SJCRH30 (cell line): ENCODE results near the gene RBM20. TPM values are rescaled to one million over a fixed set of nuclear protein-coding genes. Genes with fewer than 3 reads are reported as not detected.
"Not testable (repeated sequence)": the region's sequence is repeated elsewhere in the genome, so short reads cannot be mapped to it uniquely, and the experiment has no call there.

Experiments used
- DNase-seq, 2 experiments: peaks; one replicate each; pipeline ENCODE4 v3.0.0-alpha.2; 2015 to 2020
- H3K27ac ChIP-seq: fragments of 250-450 bp; sonication (Bioruptor Pico); 2 replicates; pipeline ENCODE4 v1.5.1; 2020; ENCODE audit warnings: mild to moderate bottlenecking, moderate library complexity
- H3K27me3 ChIP-seq: fragments of 250-450 bp; sonication (Bioruptor Pico); 2 replicates; pipeline ENCODE4 v1.5.1; 2020; ENCODE audit warnings: mild to moderate bottlenecking, moderate library complexity
- H3K36me3 ChIP-seq: fragments of 250-450 bp; sonication (Bioruptor Pico); 2 replicates; pipeline ENCODE4 v1.5.1; 2020; ENCODE audit warnings: mild to moderate bottlenecking, moderate library complexity
- H3K4me1 ChIP-seq: fragments of 250-450 bp; sonication (Bioruptor Pico); 2 replicates; pipeline ENCODE4 v1.5.1; 2020; ENCODE audit warnings: mild to moderate bottlenecking, moderate library complexity
- H3K4me3 ChIP-seq: fragments of 250-450 bp; sonication (Bioruptor Pico); 2 replicates; pipeline ENCODE4 v1.5.1; 2020; ENCODE audit warnings: mild to moderate bottlenecking, moderate library complexity
- H3K9me3 ChIP-seq: fragments of 250-450 bp; sonication (Bioruptor Pico); replicated peaks from 2 replicates; pipeline ENCODE4 v1.5.1; 2020; ENCODE audit warnings: mild to moderate bottlenecking, moderate library complexity
- total RNA-seq: library from RNA; depleted of rRNA; stranded (reverse); fragments of >200 nt; shearing (Covaris generic); gene quantifications from 2 replicates; pipeline ENCODE4 v1.2.3, GENCODE V29; 2014

RBM20 gene
- total RNA-seq, 1 experiment from 2014 or later = 12.4 TPM

- no peak overlapping the region for H3K27ac ChIP-seq
- no peak overlapping the region for H3K4me3 ChIP-seq
- H3K4me1 ChIP-seq = peaks cover 10% of the 10 kb centered on the region; the same call in 1 of the 2 replicates
- peak in 1 of 2 experiments; percentile 47 for DNase-seq
- H3K36me3 ChIP-seq = no peaks in the 10 kb centered on the region
- H3K9me3 ChIP-seq = 0 out of 2 replicates have a peak, but pooled peaks cover 2% of the 10 kb centered on the region
- no peaks in the 10 kb centered on the region for H3K27me3 ChIP-seq
Measured at GRCh38 chr10:110694263-110694662, 50.1 kb downstream of the RBM20 start.

GRCh38 chr10:110694820-110695538 is 50.8 kb downstream of the RBM20 start:
- Histone ChIP-seq H3K36me3 (no peaks in the 10 kb centered on the region), H3K4me3 (no peak overlapping the region), H3K27me3 (no peaks in the 10 kb centered on the region), H3K4me1 (peaks cover 10% of the 10 kb centered on the region; the same call in 1 of the 2 replicates), H3K9me3 (0 out of 2 replicates have a peak, but pooled peaks cover 2% of the 10 kb centered on the region), H3K27ac (no peak overlapping the region)
- no peak for DNase-seq

DNA sequence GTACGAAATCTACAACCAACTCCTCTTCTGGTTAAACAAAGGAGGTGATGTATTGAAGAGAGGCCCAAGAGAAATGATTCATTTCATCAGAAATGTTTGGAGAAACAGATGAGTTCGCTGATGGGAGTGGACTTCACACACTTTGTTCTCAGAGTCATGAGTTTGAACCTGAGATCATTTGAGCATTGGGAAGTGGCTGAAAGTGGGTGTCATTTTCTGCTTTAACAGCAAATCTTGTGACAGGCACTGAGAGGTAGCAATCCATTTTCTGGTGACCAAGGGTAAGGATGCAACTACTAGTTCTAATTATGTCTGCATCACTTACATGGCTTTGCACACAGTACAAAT is 51.4 kb downstream of the RBM20 start:
- Histone ChIP-seq H3K4me3 (no peak overlapping the region), H3K4me1 (peaks cover 13% of the 10 kb centered on the region; the same call in 1 of the 2 replicates), H3K27me3 (no peaks in the 10 kb centered on the region), H3K36me3 (no peaks in the 10 kb centered on the region), H3K27ac (no peak overlapping the region), H3K9me3 (0 out of 2 replicates have a peak, but pooled peaks cover 2% of the 10 kb centered on the region)
- DNase-seq = no peak

DNA sequence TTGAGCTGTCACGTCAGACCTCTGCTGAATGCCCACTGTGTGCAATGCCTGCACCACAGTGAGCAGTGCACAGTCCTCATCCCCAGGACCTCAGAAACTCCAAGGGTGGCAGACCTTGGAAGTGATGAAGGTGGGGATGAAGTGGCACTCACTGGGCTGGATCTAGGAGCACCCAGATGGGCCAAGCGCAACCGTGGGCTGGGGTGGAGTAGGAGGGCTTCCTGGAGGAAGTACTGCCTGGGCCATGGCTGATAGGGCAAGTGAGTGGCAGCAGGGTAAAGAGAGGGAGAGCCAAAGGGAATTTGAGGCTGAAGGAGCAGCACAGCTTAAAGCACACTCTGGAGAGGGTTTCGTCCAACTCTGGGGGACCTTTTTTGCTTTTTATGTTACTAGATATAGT is 52.3 kb downstream of the RBM20 start:
- Histone ChIP-seq H3K4me3 (no peak overlapping the region), H3K27me3 (no peaks in the 10 kb centered on the region), H3K9me3 (no peaks in the 10 kb centered on the region), H3K4me1 (peaks cover 18% of the 10 kb centered on the region), H3K27ac (no peak overlapping the region), H3K36me3 (no peaks in the 10 kb centered on the region)
- DNase-seq = no peak

DNA sequence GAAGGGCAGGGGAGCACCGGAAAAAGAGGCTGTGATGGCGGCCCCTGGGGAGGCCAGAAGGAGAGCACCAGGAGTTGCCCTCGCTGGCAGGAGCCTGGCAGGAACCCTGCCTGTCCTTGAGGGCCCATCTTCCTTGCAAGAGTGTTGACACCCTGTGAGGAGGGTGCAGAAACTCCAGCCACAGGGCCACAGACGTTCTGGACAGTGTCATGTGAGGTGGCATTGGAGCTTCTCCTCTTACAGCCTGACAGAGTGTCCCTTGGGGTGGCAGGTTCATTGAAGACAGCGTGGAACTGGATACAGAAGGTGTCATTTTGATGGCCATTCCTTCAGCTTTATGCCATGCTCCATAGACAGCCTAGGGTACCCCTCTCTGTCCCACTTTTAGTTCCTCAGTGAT is 54.2 kb downstream of the RBM20 start:
- Histone ChIP-seq H3K4me1 (peaks cover 29% of the 10 kb centered on the region), H3K36me3 (no peaks in the 10 kb centered on the region), H3K27ac (no peak overlapping the region), H3K4me3 (no peak overlapping the region), H3K9me3 (no peaks in the 10 kb centered on the region), H3K27me3 (no peaks in the 10 kb centered on the region)
- no peak for DNase-seq

DNA sequence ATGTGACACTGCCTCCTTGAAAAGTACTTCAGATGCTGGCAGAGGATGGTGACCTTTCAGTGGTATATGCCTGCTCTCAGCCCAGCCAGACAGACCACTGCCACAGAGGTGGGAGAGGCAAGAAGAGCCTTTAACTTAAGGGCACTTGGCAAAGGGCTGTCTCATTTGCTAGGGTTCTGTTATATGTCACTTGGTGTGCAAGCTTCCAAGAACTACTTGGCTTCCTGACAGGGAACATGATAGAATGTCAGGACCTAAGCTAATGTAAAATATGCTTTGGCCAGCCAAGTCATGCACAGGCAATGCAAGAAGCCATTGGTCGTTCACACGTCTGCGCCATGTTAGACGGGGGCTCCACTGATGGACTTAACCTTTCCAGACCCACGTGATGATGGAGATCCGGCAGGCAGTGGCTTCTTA is 54.7 kb downstream of the RBM20 start:
- Histone ChIP-seq H3K36me3 (no peaks in the 10 kb centered on the region), H3K4me3 (no peak overlapping the region), H3K27me3 (no peaks in the 10 kb centered on the region), H3K9me3 (no peaks in the 10 kb centered on the region; the same call in 1 of the 2 replicates), H3K4me1 (peaks cover 29% of the 10 kb centered on the region), H3K27ac (no peak overlapping the region)
- no peak for DNase-seq

- DNase-seq = no peak
- Histone ChIP-seq H3K4me1 (peaks cover 26% of the 10 kb centered on the region), H3K9me3 (no peaks in the 10 kb centered on the region; the same call in 1 of the 2 replicates), H3K4me3 (no peak overlapping the region), H3K27me3 (no peaks in the 10 kb centered on the region), H3K27ac (no peak overlapping the region), H3K36me3 (peaks cover 5% of the 10 kb centered on the region; the same call in 1 of the 2 replicates)
Measured at GRCh38 chr10:110699859-110700468, 55.8 kb downstream of the RBM20 start.

DNA sequence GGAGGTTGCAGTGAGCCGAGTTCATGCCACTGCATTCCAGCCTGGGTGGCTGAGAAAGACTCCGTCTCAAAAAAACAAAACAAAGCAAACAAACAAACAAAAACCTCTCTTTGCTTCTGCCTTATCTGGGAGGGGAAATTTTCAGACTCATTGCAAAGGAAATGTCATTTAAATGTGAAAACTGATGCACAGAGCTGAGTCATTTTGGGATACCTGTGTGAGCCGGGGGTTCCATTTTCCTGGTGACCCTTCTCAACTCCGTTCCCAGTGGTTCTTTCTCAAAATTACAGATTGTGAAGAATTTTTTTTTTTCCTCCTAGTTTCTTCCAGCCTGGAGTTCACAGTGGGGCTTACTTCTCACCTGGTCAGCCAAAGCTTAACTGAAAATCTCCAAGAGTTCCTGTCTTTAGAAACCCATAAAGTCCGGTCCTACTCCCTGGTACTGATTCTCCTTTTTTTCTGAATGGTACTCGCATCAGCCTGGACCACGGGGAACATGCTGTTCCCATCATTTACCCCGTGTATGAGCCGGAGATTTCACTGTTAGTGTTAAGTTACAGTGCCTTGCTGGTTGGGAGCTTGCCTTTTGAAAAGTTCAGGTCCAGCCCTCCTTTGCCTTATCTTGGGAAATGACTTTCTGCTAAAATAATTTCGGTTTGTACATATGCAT is 56.9 kb downstream of the RBM20 start:
- H3K9me3 ChIP-seq = no peaks in the 10 kb centered on the region; the same call in 1 of the 2 replicates
- no peak overlapping the region for H3K4me3 ChIP-seq
- H3K27ac ChIP-seq = peak overlapping the region; percentile 2; the same call in 1 of the 2 replicates
- no peak for DNase-seq
- peaks cover 34% of the 10 kb centered on the region for H3K4me1 ChIP-seq
- H3K36me3 ChIP-seq = peaks cover 5% of the 10 kb centered on the region; the same call in 1 of the 2 replicates
- no peaks in the 10 kb centered on the region for H3K27me3 ChIP-seq

DNA sequence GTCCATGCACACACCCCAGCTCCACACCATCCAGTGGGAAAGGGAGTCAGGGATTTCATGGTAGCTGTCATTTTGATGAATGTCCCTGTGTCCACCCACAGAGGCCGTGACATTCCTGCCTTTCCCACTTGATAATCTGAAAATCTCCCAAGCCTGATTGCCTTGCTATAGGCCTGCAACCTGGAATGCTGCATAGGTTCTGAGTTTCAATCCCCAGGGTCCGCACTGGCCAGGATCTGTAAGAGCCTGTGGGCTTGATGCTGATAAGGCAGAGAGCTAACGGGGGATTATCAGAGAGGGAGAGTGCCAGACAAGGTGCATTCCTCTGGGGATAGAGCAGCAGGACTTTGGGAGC is 57.5 kb downstream of the RBM20 start:
- no peaks in the 10 kb centered on the region; the same call in 1 of the 2 replicates for H3K9me3 ChIP-seq
- peaks cover 5% of the 10 kb centered on the region; the same call in 1 of the 2 replicates for H3K36me3 ChIP-seq
- peak; percentile 51 to 60 for DNase-seq
- peak overlapping the region; percentile 2; the same call in 1 of the 2 replicates for H3K27ac ChIP-seq
- H3K4me3 ChIP-seq = no peak overlapping the region
- no peaks in the 10 kb centered on the region for H3K27me3 ChIP-seq
- peaks cover 37% of the 10 kb centered on the region for H3K4me1 ChIP-seq

- no peak for DNase-seq
- peaks cover 56% of the 10 kb centered on the region for H3K4me1 ChIP-seq
- no peak overlapping the region for H3K27ac ChIP-seq
- no peaks in the 10 kb centered on the region for H3K27me3 ChIP-seq
- peaks cover 5% of the 10 kb centered on the region; the same call in 1 of the 2 replicates for H3K36me3 ChIP-seq
- no peak overlapping the region for H3K4me3 ChIP-seq
- no peaks in the 10 kb centered on the region; the same call in 1 of the 2 replicates for H3K9me3 ChIP-seq
Measured at GRCh38 chr10:110704070-110704469, 59.9 kb downstream of the RBM20 start.

DNA sequence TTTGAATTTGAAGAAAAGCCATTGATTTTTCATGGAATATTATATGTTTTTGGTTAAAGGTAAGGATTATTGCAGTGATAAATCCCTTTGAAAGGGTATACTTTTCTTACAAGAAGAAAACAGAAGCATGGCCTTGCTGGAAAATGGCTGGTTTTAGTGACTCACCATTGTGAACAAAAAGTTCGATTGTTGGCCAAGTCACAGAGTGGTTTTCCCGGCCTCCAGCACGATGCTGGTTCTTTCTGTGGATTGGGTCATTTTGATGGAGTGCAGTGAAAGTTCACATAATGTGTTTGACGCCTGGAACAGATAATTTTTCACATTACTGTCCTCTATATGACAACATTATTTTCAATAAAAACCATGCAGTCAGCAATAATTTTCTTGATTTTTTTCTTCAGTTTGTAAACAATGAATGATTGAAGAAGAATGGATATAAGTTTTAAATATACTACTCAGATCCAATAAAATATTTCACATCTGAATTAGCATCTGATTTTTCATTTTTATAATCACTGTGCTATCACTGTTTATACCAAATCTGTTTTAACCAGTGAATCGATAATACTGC is 60.9 kb downstream of the RBM20 start:
- Histone ChIP-seq H3K4me1 (peaks cover 57% of the 10 kb centered on the region), H3K4me3 (no peak overlapping the region), H3K27me3 (no peaks in the 10 kb centered on the region), H3K9me3 (no peaks in the 10 kb centered on the region; the same call in 1 of the 2 replicates), H3K36me3 (peaks cover 5% of the 10 kb centered on the region; the same call in 1 of the 2 replicates), H3K27ac (peak overlapping the region; percentile 90)
- peak in 1 of 2 experiments; percentile 46 for DNase-seq

GRCh38 chr10:110705596-110705995 is 61.5 kb downstream of the RBM20 start:
- H3K27me3 ChIP-seq, DNase-seq, H3K4me3 ChIP-seq, H3K36me3 ChIP-seq, H3K9me3 ChIP-seq: not testable (repeated sequence)
- Histone ChIP-seq H3K27ac (peak overlapping the region; percentile 90), H3K4me1 (peaks cover 53% of the 10 kb centered on the region)

GRCh38 chr10:110706690-110707098 is 62.6 kb downstream of the RBM20 start:
- Histone ChIP-seq H3K36me3 (peaks cover 5% of the 10 kb centered on the region; the same call in 1 of the 2 replicates), H3K4me1 (peaks cover 46% of the 10 kb centered on the region), H3K27me3 (no peaks in the 10 kb centered on the region), H3K9me3 (no peaks in the 10 kb centered on the region; the same call in 1 of the 2 replicates), H3K4me3 (peak overlapping the region; percentile 21), H3K27ac (peak overlapping the region; percentile 90)
- peak; percentile 83 to 96 for DNase-seq

DNA sequence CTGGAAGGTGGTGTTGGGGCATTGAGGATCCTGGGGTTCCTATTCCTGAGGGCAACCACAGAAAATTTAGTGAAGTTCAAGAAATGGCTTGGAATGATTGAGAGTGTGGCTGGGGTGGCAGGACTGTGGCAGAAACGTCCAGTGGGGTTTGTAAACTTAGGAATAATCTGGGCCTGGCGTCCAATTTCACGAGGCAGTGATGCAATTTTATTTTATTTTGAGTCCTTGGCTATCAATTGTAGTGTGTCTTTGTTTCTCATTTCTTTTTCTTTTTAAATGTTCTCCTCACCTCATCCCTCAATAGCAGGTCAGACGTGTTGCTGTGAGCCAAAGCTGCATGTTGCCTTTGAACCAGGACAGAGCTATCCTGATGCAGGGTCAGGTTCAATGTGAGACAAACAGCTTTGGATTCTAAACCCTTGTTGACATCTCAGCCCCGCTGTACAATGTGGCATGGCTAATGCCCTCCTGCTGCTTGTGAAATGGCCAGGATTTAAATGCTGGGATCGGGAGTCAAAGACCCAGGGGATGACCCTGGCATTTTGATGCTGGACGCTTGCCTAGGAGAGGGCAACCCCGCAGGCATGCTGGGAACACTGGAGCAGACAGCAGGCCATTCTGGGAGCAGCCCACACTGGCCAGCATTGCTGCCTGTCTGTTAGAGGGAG is 64.8 kb downstream of the RBM20 start:
- H3K9me3 ChIP-seq = no peaks in the 10 kb centered on the region; the same call in 1 of the 2 replicates
- peaks cover 5% of the 10 kb centered on the region; the same call in 1 of the 2 replicates for H3K36me3 ChIP-seq
- H3K27ac ChIP-seq = no peak overlapping the region
- H3K4me1 ChIP-seq = peaks cover 38% of the 10 kb centered on the region
- no peak for DNase-seq
- H3K4me3 ChIP-seq = no peak overlapping the region
- H3K27me3 ChIP-seq = no peaks in the 10 kb centered on the region
